Transverse colon (tissue), 4 donors: Measurements from ENCODE around the gene LHFPL5.

ENCODE experiments used
- CTCF ChIP-seq, 5 experiments: fragments of 200-600 bp in 3 of 5; fragments of 450-650 bp in 2 of 5; sonication (generic) in 3 of 5; IDR thresholded peaks; 1 replicate in 2 of 5; 2 replicates in 3 of 5; pipeline ENCODE4 v1.5.1; 2016 to 2017; ENCODE audit warnings: antibody characterized with exemption in 5 of 5, inconsistent platforms in 3 of 5, mild to moderate bottlenecking in 2 of 5, moderate library complexity in 1 of 5
- POLR2A ChIP-seq: fragments of 450-650 bp; IDR thresholded peaks from one replicate; pipeline ENCODE4 v1.6.1; 2016; ENCODE audit warnings: antibody characterized with exemption, mild to moderate bottlenecking, moderate library complexity
- POLR2AphosphoS5 ChIP-seq, 3 donors: sonication (generic); formaldehyde crosslinking; IDR thresholded peaks; one replicate each; pipeline ENCODE4 v1.6.1; 2016; ENCODE audit warnings: antibody characterized with exemption in 3 of 3

DNA sequence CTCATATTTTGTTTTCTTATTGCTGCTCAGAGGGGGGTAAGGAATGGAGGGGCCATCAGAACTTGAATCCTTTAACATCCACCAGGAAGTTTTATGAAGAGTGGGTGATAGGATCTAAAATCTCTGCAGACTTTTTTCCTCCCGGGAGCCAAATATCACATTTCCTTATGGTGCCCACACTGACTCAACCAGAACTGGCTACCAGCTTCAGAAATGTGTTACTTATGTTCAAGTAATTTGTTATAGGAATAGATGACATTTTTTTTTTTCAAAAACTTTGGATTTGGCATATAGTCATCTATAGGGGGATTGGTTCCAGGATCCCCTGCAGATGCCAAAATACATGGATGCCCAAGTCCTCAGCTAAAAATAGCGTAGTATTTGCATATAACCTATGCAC, 18.4 kb downstream of the LHFPL5 start:
- TF ChIP-seq CTCF (IDR thresholded peaks at IDR 0.05) (no peak), POLR2AphosphoS5 (IDR thresholded peaks at IDR 0.05) (no peak), POLR2A (no peak)
